K562 (cell line): Measurements from ENCODE around the gene DUSP9. TPM values are rescaled to one million over a fixed set of nuclear protein-coding genes. Genes with fewer than 3 reads are reported as not detected.

Source experiments
- CREM ChIP-seq: IDR thresholded peaks from 2 replicates; pipeline ENCODE4 v1.6.1; 2014; ENCODE audit warnings: antibody characterized with exemption, low read depth
- E2F6 ChIP-seq, 2 experiments: IDR thresholded peaks; 2 replicates each; pipeline ENCODE4 v1.6.1; 2011; ENCODE audit warnings: borderline replicate concordance in 1 of 2, control low read depth in 1 of 2, low read depth in 1 of 2, low read length in 1 of 2, mild to moderate bottlenecking in 1 of 2, mixed read lengths in 1 of 2, moderate library complexity in 1 of 2; ENCODE audit not compliant: insufficient read depth in 1 of 2, insufficient read length in 1 of 2, poor library complexity in 1 of 2, severe bottlenecking in 1 of 2; ENCODE audit errors: extremely low read depth in 1 of 2
- MAX ChIP-seq: sonication (generic); formaldehyde crosslinking; IDR thresholded peaks from 2 replicates; pipeline ENCODE4 v1.9.0; 2022; ENCODE audit warnings: mild to moderate bottlenecking, missing genetic modification reagents
- MGA ChIP-seq: fragments of 450-650 bp; IDR thresholded peaks from 2 replicates; pipeline ENCODE4 v1.6.1; 2016; ENCODE audit warnings: mild to moderate bottlenecking, moderate library complexity
- NFIC ChIP-seq: fragments of 450-650 bp; IDR thresholded peaks from 2 replicates; pipeline ENCODE4 v1.6.1; 2017; ENCODE audit warnings: mild to moderate bottlenecking, inconsistent platforms
- RAD21 ChIP-seq, 2 experiments: fragments of 250-450 bp in 1 of 2; fragments of 450-650 bp in 1 of 2; sonication (Bioruptor Pico) in 1 of 2; formaldehyde crosslinking in 1 of 2; IDR thresholded peaks in 1 of 2; conservative IDR thresholded peaks in 1 of 2; 2 replicates each; pipeline versions ENCODE4 v1.4.0 to v1.8.0; 2020 to 2022; ENCODE audit warnings: mild to moderate bottlenecking in 2 of 2, moderate library complexity in 1 of 2
- RAD51 ChIP-seq: fragments of 450-650 bp; IDR thresholded peaks from 2 replicates; pipeline ENCODE4 v1.7.1; 2016; ENCODE audit warnings: low read depth, mild to moderate bottlenecking, borderline replicate concordance
- STAG1 ChIP-seq: sonication (generic); formaldehyde crosslinking; IDR thresholded peaks from 2 replicates; pipeline ENCODE4 v1.5.0; 2020; ENCODE audit warnings: missing genetic modification reagents, borderline replicate concordance
- USF1 ChIP-seq: sonication (generic); formaldehyde crosslinking; IDR thresholded peaks from 2 replicates; pipeline ENCODE4 v1.9.0; 2022; ENCODE audit warnings: mild to moderate bottlenecking, missing genetic modification reagents
- USF2 ChIP-seq: sonication (generic); formaldehyde crosslinking; IDR thresholded peaks from 2 replicates; pipeline ENCODE4 v1.5.0; 2020; ENCODE audit warnings: missing genetic modification reagents
- ZNF124 ChIP-seq: sonication (generic); formaldehyde crosslinking; IDR thresholded peaks from 2 replicates; pipeline ENCODE4 v1.8.1; 2022; ENCODE audit warnings: missing genetic modification reagents
- polyA plus RNA-seq, 8 experiments: library from polyadenylated mRNA; depleted of rRNA in 4 of 8; stranded (reverse) in 5 of 8; unstranded in 3 of 8; fragments of >200 nt; fragmentation: Nextera tagmentation in 2 of 8; fragmentation: Illumina TruSeq in 1 of 8; extraction: Ambion mirVana in 2 of 8; extraction: Trizol in 1 of 8; gene quantifications; 2 replicates each; pipeline versions ENCODE4 v1.2.1 to v1.2.3, GENCODE V29; 2011 to 2014; ENCODE audit warnings: inconsistent platforms in 1 of 8, missing spikeins in 1 of 8
- total RNA-seq, 7 experiments: library from RNA; depleted of rRNA in 6 of 7; stranded (reverse); fragments of >200 nt in 6 of 7; fragmentation: Illumina TruSeq in 2 of 7; extraction: Trizol in 2 of 7; gene quantifications; 2 replicates each; pipeline versions ENCODE4 v1.2.1 to v1.2.3, GENCODE V29; 2011 to 2021; ENCODE audit warnings: low replicate concordance in 1 of 7

DUSP9 gene
- total and polyA plus RNA-seq, 9 of the 15 experiments (the other 6 are each of a cell fraction or from before 2014, with no cell fraction given), result 0.11 to 14.1 (median 5.5) TPM

GRCh38 chrX:153667956-153668396 lies 21.0 kb downstream of the DUSP9 start (continued):
- TF ChIP-seq RAD21 (CRISPR knock-in tag; conservative IDR thresholded peaks at IDR 0.05 in 1 of 2, IDR thresholded peaks at IDR 0.05 in 1 of 2) (peak; percentile 62 to 76), USF2 (peak; percentile 70), E2F6 (IDR thresholded peaks at IDR 0.05; ENCODE audit: borderline replicate concordance in 1 of 2, extremely low read depth in 1 of 2, insufficient read depth in 1 of 2, insufficient read length in 1 of 2, low read depth in 1 of 2, low read length in 1 of 2, poor library complexity in 1 of 2, severe bottlenecking in 1 of 2) (peak; percentile 62 to 82), CREM (0 out of 2 replicates have a peak, but pooled peaks have one; percentile 31), NFIC (0 out of 2 replicates have a peak, but pooled peaks have one; percentile 15), RAD51 (peak; percentile 54; the same call in 1 of the 2 replicates), MAX (CRISPR knock-in tag) (peak; percentile 93), ZNF124 (CRISPR knock-in tag) (no peak), USF1 (peak; percentile 87), MGA (peak; percentile 85), STAG1 (0 out of 2 replicates have a peak, but pooled peaks have one; percentile 46)
